Measurements from ENCODE around the gene TMEM141. TPM values are rescaled to one million over a fixed set of nuclear protein-coding genes. Genes with fewer than 3 reads are reported as not detected.

Gene TMEM141
- total RNA-seq, 1 experiment from 2014 or later: 64.1 TPM

- no peak for TF ChIP-seq CTCF (IDR thresholded peaks at IDR 0.05; ENCODE audit: unreplicated experiment)
- no peaks in the 10 kb centered on the region for H3K9me3 Mint-ChIP-seq (ENCODE audit: low read depth, unreplicated experiment)
- no peak overlapping the region for H3K27ac Mint-ChIP-seq (ENCODE audit: unreplicated experiment)
- H3K4me3 Mint-ChIP-seq (ENCODE audit: low read depth, unreplicated experiment): no peak overlapping the region
- no TSS peak for BruUV-seq (replicated peaks)
- no peaks in the 10 kb centered on the region for H3K27me3 Mint-ChIP-seq (ENCODE audit: unreplicated experiment)
- CTCF ChIA-PET: no interaction called here
- peaks cover 8% of the 10 kb centered on the region for H3K4me1 Mint-ChIP-seq (ENCODE audit: low read depth, unreplicated experiment)
- DNase-seq: no peak
- H3K36me3 Mint-ChIP-seq (ENCODE audit: insufficient read depth, unreplicated experiment): peaks cover 24% of the 10 kb centered on the region
- intact Hi-C loops (cut with micrococcal nuclease; ENCODE audit: unreplicated experiment): no loop called here
Observed at GRCh38 chr9:136838314-136839228, 47.4 kb downstream of the TMEM141 start.

GRCh38 chr9:136839229-136840139, 48.3 kb downstream of the TMEM141 start:
- CTCF ChIA-PET: no interaction called here
- no peak for TF ChIP-seq CTCF (IDR thresholded peaks at IDR 0.05; ENCODE audit: unreplicated experiment)
- no peak overlapping the region for H3K27ac Mint-ChIP-seq (ENCODE audit: unreplicated experiment)
- peaks cover 8% of the 10 kb centered on the region for H3K4me1 Mint-ChIP-seq (ENCODE audit: low read depth, unreplicated experiment)
- H3K27me3 Mint-ChIP-seq (ENCODE audit: unreplicated experiment): no peaks in the 10 kb centered on the region
- H3K36me3 Mint-ChIP-seq (ENCODE audit: insufficient read depth, unreplicated experiment): peaks cover 29% of the 10 kb centered on the region
- BruUV-seq (replicated peaks): no TSS peak
- intact Hi-C loops (cut with micrococcal nuclease; ENCODE audit: unreplicated experiment): no loop called here
- no peak overlapping the region for H3K4me3 Mint-ChIP-seq (ENCODE audit: low read depth, unreplicated experiment)
- no peak for DNase-seq
- H3K9me3 Mint-ChIP-seq (ENCODE audit: low read depth, unreplicated experiment): no peaks in the 10 kb centered on the region

GRCh38 chr9:136840140-136840876, 49.2 kb downstream of the TMEM141 start:
- TF ChIP-seq CTCF (IDR thresholded peaks at IDR 0.05; ENCODE audit: unreplicated experiment): no peak
- no peak for DNase-seq
- peaks cover 24% of the 10 kb centered on the region for H3K36me3 Mint-ChIP-seq (ENCODE audit: insufficient read depth, unreplicated experiment)
- no peaks in the 10 kb centered on the region for H3K9me3 Mint-ChIP-seq (ENCODE audit: low read depth, unreplicated experiment)
- H3K27me3 Mint-ChIP-seq (ENCODE audit: unreplicated experiment): no peaks in the 10 kb centered on the region
- H3K27ac Mint-ChIP-seq (ENCODE audit: unreplicated experiment): no peak overlapping the region
- BruUV-seq (replicated peaks): TSS peak; percentile 65
- intact Hi-C loops (cut with micrococcal nuclease; ENCODE audit: unreplicated experiment): no loop called here
- CTCF ChIA-PET: no interaction called here
- H3K4me1 Mint-ChIP-seq (ENCODE audit: low read depth, unreplicated experiment): peaks cover 8% of the 10 kb centered on the region
- H3K4me3 Mint-ChIP-seq (ENCODE audit: low read depth, unreplicated experiment): no peak overlapping the region
